Glutamatergic neuron (in vitro differentiated cells): ENCODE data around the gene SP7. TPM values are rescaled to one million over a fixed set of nuclear protein-coding genes. Genes with fewer than 3 reads are reported as not detected.
"Not testable (repeated sequence)": the region's sequence is repeated elsewhere in the genome, so short reads cannot be mapped to it uniquely, and the experiment has no call there.

Source experiments
- DNase-seq: peaks from one replicate; pipeline ENCODE4 v3.0.0; 2022
- H3K27ac Mint-ChIP-seq: one replicate; pipeline ENCODE4 v1.8.0; 2020; ENCODE audit warnings: mild to moderate bottlenecking, mixed read lengths, inconsistent platforms; ENCODE audit not compliant: unreplicated experiment
- H3K27me3 Mint-ChIP-seq: one replicate; pipeline ENCODE4 v1.8.0; 2020; ENCODE audit warnings: mild to moderate bottlenecking, moderate library complexity, mixed read lengths, inconsistent platforms; ENCODE audit not compliant: unreplicated experiment
- H3K36me3 Mint-ChIP-seq: one replicate; pipeline ENCODE4 v1.8.0; 2020; ENCODE audit warnings: mild to moderate bottlenecking, mixed read lengths, inconsistent platforms; ENCODE audit not compliant: unreplicated experiment
- H3K4me1 Mint-ChIP-seq: one replicate; pipeline ENCODE4 v1.8.0; 2020; ENCODE audit warnings: mild to moderate bottlenecking, low read depth, mixed read lengths, inconsistent platforms; ENCODE audit not compliant: unreplicated experiment
- H3K4me3 Mint-ChIP-seq: one replicate; pipeline ENCODE4 v1.8.0; 2020; ENCODE audit warnings: mild to moderate bottlenecking, mixed read lengths, inconsistent platforms; ENCODE audit not compliant: unreplicated experiment
- H3K9me3 Mint-ChIP-seq: one replicate; pipeline ENCODE4 v1.8.0; 2020; ENCODE audit warnings: mild to moderate bottlenecking, moderate library complexity, mixed read lengths, inconsistent platforms; ENCODE audit not compliant: unreplicated experiment
- CTCF ChIP-seq: fragments of 200-600 bp; sonication (generic); IDR thresholded peaks from one replicate; pipeline ENCODE4 v1.5.0; 2021; ENCODE audit not compliant: partially characterized antibody, unreplicated experiment
- total RNA-seq: library from RNA; stranded (reverse); fragmentation: NEBNext Ultra II Directional; extraction: Animal tissue kit (Norgen Biotek cat#: 25700); gene quantifications from one replicate; pipeline ENCODE4 v1.2.1, GENCODE V29; 2021; ENCODE audit not compliant: unreplicated experiment

The SP7 gene
- total RNA-seq, 1 donor from 2014 or later, result not detected

- Mint-ChIP-seq H3K36me3 (no peaks in the 10 kb centered on the region), H3K9me3 (peaks cover 7% of the 10 kb centered on the region), H3K4me1 (peaks cover 7% of the 10 kb centered on the region), H3K27me3 (peaks cover 12% of the 10 kb centered on the region), H3K27ac (no peak overlapping the region), H3K4me3 (no peak overlapping the region)
- no peak for DNase-seq
- TF ChIP-seq CTCF, result no peak
Measured at GRCh38 chr12:53332744-53333143, 3.4 kb downstream of the SP7 start.

- H3K27me3 Mint-ChIP-seq, result peaks cover 16% of the 10 kb centered on the region
- DNase-seq, H3K4me1 Mint-ChIP-seq, H3K36me3 Mint-ChIP-seq, H3K9me3 Mint-ChIP-seq, H3K4me3 Mint-ChIP-seq, H3K27ac Mint-ChIP-seq: not testable (repeated sequence)
Measured at GRCh38 chr12:53332339-53332738, 3.8 kb downstream of the SP7 start.

- TF ChIP-seq CTCF, result no peak
- Mint-ChIP-seq H3K9me3 (peaks cover 6% of the 10 kb centered on the region), H3K4me3 (no peak overlapping the region), H3K4me1 (no peaks in the 10 kb centered on the region), H3K27me3 (peaks cover 22% of the 10 kb centered on the region), H3K27ac (no peak overlapping the region), H3K36me3 (no peaks in the 10 kb centered on the region)
- DNase-seq, result no peak
Measured at GRCh38 chr12:53330671-53331070, 5.5 kb downstream of the SP7 start.

- peaks cover 24% of the 10 kb centered on the region for H3K27me3 Mint-ChIP-seq
- no peak for TF ChIP-seq CTCF
- peak; percentile 47 for DNase-seq
- no peak overlapping the region for H3K4me3 Mint-ChIP-seq
- no peak overlapping the region for H3K27ac Mint-ChIP-seq
- peaks cover 5% of the 10 kb centered on the region for H3K4me1 Mint-ChIP-seq
- H3K9me3 Mint-ChIP-seq, result peaks cover 5% of the 10 kb centered on the region
- H3K36me3 Mint-ChIP-seq, result no peaks in the 10 kb centered on the region
Measured at GRCh38 chr12:53328043-53328435, 8.1 kb downstream of the SP7 start.

GRCh38 chr12:53327435-53328042 is 8.6 kb downstream of the SP7 start:
- no peak overlapping the region for H3K4me3 Mint-ChIP-seq
- DNase-seq, result no peak
- H3K36me3 Mint-ChIP-seq, result no peaks in the 10 kb centered on the region
- peaks cover 24% of the 10 kb centered on the region for H3K27me3 Mint-ChIP-seq
- no peak overlapping the region for H3K27ac Mint-ChIP-seq
- TF ChIP-seq CTCF, result peak; percentile 51
- H3K4me1 Mint-ChIP-seq, result peaks cover 5% of the 10 kb centered on the region
- H3K9me3 Mint-ChIP-seq, result peaks cover 5% of the 10 kb centered on the region
